Endothelial cell of umbilical vein (primary cell): ENCODE results near the gene LUC7L2. TPM values are rescaled to one million over a fixed set of nuclear protein-coding genes. Genes with fewer than 3 reads are reported as not detected.

Source experiments
- BruUV-seq: library from RNA; stranded (reverse); fragments of 400-500 nt; replicated peaks from 2 replicates; lab custom pipeline; 2021; lab: Mats Ljungman, UMichigan
- CTCF ChIA-PET: fragments of 300-600, 350-600 bp; sonication (Branson Sonifier 250); formaldehyde crosslinking; loops from one replicate; lab custom pipeline; 2021; ENCODE audit warnings: antibody characterized with exemption, inconsistent platforms; lab: Charles Lee
- POLR2A ChIA-PET: fragments of 300-600, 350-600 bp; sonication (Branson Sonifier 250); formaldehyde crosslinking; loops from one replicate; lab custom pipeline; 2021; ENCODE audit warnings: antibody characterized with exemption, inconsistent platforms; lab: Charles Lee
- DNase-seq: peaks from one replicate; pipeline ENCODE4 v3.0.0-alpha.2; 2011; ENCODE audit warnings: low read depth, low spot score
- FAIRE-seq: peaks from 2 replicates; lab custom pipeline; 2011; peaks lifted over from hg19 to GRCh38; lab: Jason Lieb, UNC
- H2AFZ ChIP-seq: 2 replicates; pipeline ENCODE4 v1.6.0; 2012; ENCODE audit warnings: low read depth, low read length, control low read depth, inconsistent platforms
- H3K27ac ChIP-seq: 2 replicates; pipeline ENCODE4 v1.5.1; 2011; ENCODE audit warnings: low read depth, mild to moderate bottlenecking, control low read depth, low read length, moderate library complexity; ENCODE audit not compliant: insufficient read depth
- H3K27me3 ChIP-seq, 2 experiments: 2 replicates each; pipeline versions ENCODE4 v1.6.0 to v1.6.1; 2011; ENCODE audit warnings: low read length in 2 of 2, mixed read lengths in 1 of 2; ENCODE audit not compliant: control insufficient read depth in 2 of 2, insufficient read depth in 2 of 2
- H3K36me3 ChIP-seq, 2 experiments: 2 replicates in 1 of 2; 3 replicates in 1 of 2; pipeline ENCODE4 v1.5.1; 2011; ENCODE audit warnings: low read length in 2 of 2, mild to moderate bottlenecking in 1 of 2, moderate library complexity in 1 of 2; ENCODE audit not compliant: control insufficient read depth in 2 of 2, insufficient read depth in 2 of 2; ENCODE audit errors: extremely low read depth in 1 of 2
- H3K4me1 ChIP-seq: 3 replicates; pipeline ENCODE4 v1.5.1; 2011; ENCODE audit warnings: mild to moderate bottlenecking, low read length; ENCODE audit not compliant: control insufficient read depth, insufficient read depth; ENCODE audit errors: extremely low read depth
- H3K4me2 ChIP-seq: 2 replicates; pipeline ENCODE4 v1.6.1; 2011; ENCODE audit warnings: low read length, control low read depth, mixed read lengths; ENCODE audit not compliant: insufficient read depth
- H3K4me3 ChIP-seq, 3 experiments: fragments of 200-600 bp in 1 of 3; sonication (generic), shearing (Covaris generic) in 1 of 3; replicated peaks in 1 of 3; 2 replicates each; pipeline ENCODE4 v1.5.1; 2011 to 2016; ENCODE audit warnings: control low read depth in 3 of 3, low read length in 3 of 3, mild to moderate bottlenecking in 2 of 3, inconsistent platforms in 1 of 3, low read depth in 1 of 3, moderate library complexity in 1 of 3; ENCODE audit not compliant: insufficient read depth in 1 of 3
- H3K79me2 ChIP-seq: 2 replicates; pipeline ENCODE4 v1.6.0; 2012; ENCODE audit warnings: low read length, inconsistent platforms; ENCODE audit not compliant: control insufficient read depth, insufficient read depth
- H3K9ac ChIP-seq: replicated peaks from 2 replicates; pipeline ENCODE3; 2011; ENCODE audit warnings: low read length, control low read depth; ENCODE audit not compliant: insufficient read depth; ENCODE audit errors: extremely low read depth
- H3K9me1 ChIP-seq: replicated peaks from 3 replicates; pipeline ENCODE4 v1.6.0; 2011; ENCODE audit warnings: mild to moderate bottlenecking, low read length; ENCODE audit not compliant: control insufficient read depth, insufficient read depth; ENCODE audit errors: extremely low read depth
- H3K9me3 ChIP-seq: replicated peaks from 2 replicates; pipeline ENCODE4 v1.5.1; 2012; ENCODE audit warnings: low read length, inconsistent platforms; ENCODE audit not compliant: control insufficient read depth, insufficient read depth
- H4K20me1 ChIP-seq: replicated peaks from 2 replicates; pipeline ENCODE3; 2011; ENCODE audit warnings: mild to moderate bottlenecking, low read length; ENCODE audit not compliant: control insufficient read depth, insufficient read depth; ENCODE audit errors: extremely low read depth
- EZH2 ChIP-seq: IDR thresholded peaks from 2 replicates; pipeline ENCODE4 v1.6.1; 2012; ENCODE audit warnings: borderline replicate concordance, low read depth, mild to moderate bottlenecking, moderate library complexity, low read length, inconsistent platforms; ENCODE audit not compliant: severe bottlenecking
- FOS ChIP-seq: IDR thresholded peaks from 2 replicates; pipeline ENCODE4 v1.6.1; 2011; ENCODE audit warnings: mild to moderate bottlenecking, low read length, moderate library complexity, borderline replicate concordance; ENCODE audit not compliant: insufficient read depth
- GATA2 ChIP-seq: IDR thresholded peaks from 2 replicates; pipeline ENCODE4 v1.7.0; 2011; ENCODE audit warnings: low read depth, mild to moderate bottlenecking, moderate library complexity, mixed read lengths, low read length; ENCODE audit not compliant: insufficient read length, insufficient read depth
- JUN ChIP-seq: IDR thresholded peaks from 2 replicates; pipeline ENCODE4 v1.6.1; 2011; ENCODE audit warnings: borderline replicate concordance, low read depth; ENCODE audit not compliant: insufficient read length, insufficient read depth
- MYC ChIP-seq: IDR thresholded peaks from one replicate; pipeline ENCODE4 v1.6.1; 2011; ENCODE audit warnings: mild to moderate bottlenecking, low read depth, low read length
- POLR2A ChIP-seq: IDR thresholded peaks from 2 replicates; pipeline ENCODE4 v1.6.1; 2012; ENCODE audit warnings: low read depth, mild to moderate bottlenecking, control low read depth, low read length
- POLR2AphosphoS5 ChIP-seq: IDR thresholded peaks from 2 replicates; pipeline ENCODE4 v1.6.1; 2012; ENCODE audit warnings: low read depth, mild to moderate bottlenecking, control low read depth, low read length, moderate library complexity; ENCODE audit not compliant: insufficient read depth
- dilution Hi-C: fragments of 300-500 bp; cut with MboI; formaldehyde crosslinking; loops from one replicate; pipeline ENCODE4 v1.15.0; 2019; ENCODE audit warnings: low sequenced_read_pairs; ENCODE audit not compliant: extremely low pct_ligation_motif_present
- intact Hi-C: fragments of 100-400 bp; cut with micrococcal nuclease; formaldehyde crosslinking; loops from one replicate; pipeline ENCODE4 v1.10.0; 2022
- polyA plus RNA-seq, 4 experiments: library from polyadenylated mRNA; depleted of rRNA in 3 of 4; stranded (reverse) in 3 of 4; unstranded in 1 of 4; fragments of >200 nt; gene quantifications; 2 replicates each; pipeline versions ENCODE4 v1.2.1 to v1.2.3, GENCODE V29; 2011 to 2012; ENCODE audit warnings: missing spikeins in 1 of 4
- total RNA-seq: library from RNA; stranded (reverse); gene quantifications from 2 replicates; pipeline ENCODE4 v1.2.3, GENCODE V29; 2021
- TF ChIP-seq, protein P1 (sequence below): IDR thresholded peaks from 2 replicates; pipeline ENCODE4 v1.6.1; 2011; ENCODE audit not compliant: insufficient read depth, insufficient read length
- TF ChIP-seq, protein P2 (sequence below), 2 donors: IDR thresholded peaks; 1 replicate in 1 of 2; 2 replicates in 1 of 2; pipeline ENCODE4 v1.5.1; 2011; ENCODE audit warnings: low read length in 2 of 2, mild to moderate bottlenecking in 2 of 2, moderate library complexity in 2 of 2, control low read depth in 1 of 2, inconsistent platforms in 1 of 2, low read depth in 1 of 2; ENCODE audit not compliant: insufficient read depth in 1 of 2; ENCODE audit errors: extremely low read depth in 1 of 2

Gene LUC7L2
- total and polyA plus RNA-seq, 2 donors (not counting 3 experiments of a cell fraction or from before 2014, with no cell fraction given) = 28.0 to 85.8 TPM

DNA sequence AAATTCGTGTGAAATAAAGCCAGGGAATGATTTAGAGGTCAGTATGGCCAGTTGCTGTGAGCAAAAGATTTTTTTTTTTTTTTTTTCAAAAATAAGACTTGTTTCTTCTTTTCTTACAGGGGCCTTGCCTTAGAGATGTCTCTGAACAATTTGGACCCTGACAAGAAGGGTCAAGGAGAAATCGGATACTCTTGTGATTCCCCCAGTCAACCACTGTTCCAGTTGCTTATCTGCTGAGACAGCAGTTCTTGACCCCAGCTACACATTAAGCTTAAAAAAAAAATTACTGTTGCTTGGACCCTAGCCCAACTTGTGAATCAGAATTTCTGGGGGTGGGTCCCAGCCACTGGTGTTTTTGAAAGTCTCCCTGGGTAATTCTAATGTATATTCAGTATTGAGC, 30.6 kb upstream of the LUC7L2 start:
- no peaks in the 10 kb centered on the region for H3K27me3 ChIP-seq
- H3K36me3 ChIP-seq = no peaks in the 10 kb centered on the region
- POLR2A ChIA-PET = no interaction called here
- dilution Hi-C loops = no loop called here
- CTCF ChIA-PET = interaction anchor here (0.9 to 2.1 kb wide), 2 partner anchors 8 to 11 kb away, joined by 4 to 8 read pairs; no protein-coding TSS in a partner anchor
- FAIRE-seq = no peak
- no peaks in the 10 kb centered on the region for H4K20me1 ChIP-seq
- H3K27ac ChIP-seq = no peak overlapping the region
- H3K79me2 ChIP-seq = no peaks in the 10 kb centered on the region
- TF ChIP-seq GATA2 (no peak), MYC (no peak), FOS (no peak), POLR2AphosphoS5 (no peak), EZH2 (no peak)
- TF ChIP-seq, protein P1, sequence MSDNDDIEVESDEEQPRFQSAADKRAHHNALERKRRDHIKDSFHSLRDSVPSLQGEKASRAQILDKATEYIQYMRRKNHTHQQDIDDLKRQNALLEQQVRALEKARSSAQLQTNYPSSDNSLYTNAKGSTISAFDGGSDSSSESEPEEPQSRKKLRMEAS = no peak
- DNase-seq = no peak
- intact Hi-C loops = no loop called here
- no TSS peak for BruUV-seq
- no peaks in the 10 kb centered on the region for H3K4me1 ChIP-seq
- no peaks in the 10 kb centered on the region for H3K9me1 ChIP-seq
- H3K4me2 ChIP-seq = no peak overlapping the region
- no peak overlapping the region for H2AFZ ChIP-seq
- H3K9me3 ChIP-seq = no peaks in the 10 kb centered on the region
- H3K4me3 ChIP-seq = no peak overlapping the region
- no peak overlapping the region for H3K9ac ChIP-seq

DNA sequence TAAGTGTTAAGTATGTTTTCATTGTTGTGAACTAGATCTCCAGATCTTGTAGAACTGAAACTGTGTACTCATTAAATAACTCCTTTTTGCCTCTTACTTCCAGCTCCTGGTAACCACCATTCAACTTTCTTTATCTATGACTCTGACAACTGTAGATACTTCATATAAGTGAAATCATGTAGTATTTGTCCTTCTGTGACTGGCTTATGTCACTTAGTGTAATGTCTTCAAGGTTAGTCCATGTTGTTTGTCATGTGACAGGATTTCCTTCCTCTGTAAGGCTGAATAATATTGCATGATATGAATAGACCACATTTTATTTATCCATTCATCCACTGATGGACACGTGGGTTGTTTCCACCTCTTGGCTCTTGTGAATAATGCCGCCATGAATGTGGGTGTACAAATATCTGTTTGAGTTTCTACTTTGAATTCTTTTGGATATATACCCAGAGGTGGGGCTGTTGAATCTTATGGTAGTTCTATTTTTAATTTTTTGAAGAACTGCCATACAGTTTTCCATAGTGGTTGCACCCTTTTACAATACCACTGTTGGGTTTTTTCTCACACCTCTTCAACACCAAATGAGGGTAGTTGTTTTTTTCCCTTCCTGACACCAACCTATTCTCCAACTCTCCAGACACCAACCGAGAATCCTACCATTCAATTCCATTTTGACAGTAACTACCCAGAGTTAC, 29.2 kb upstream of the LUC7L2 start:
- CTCF ChIA-PET = interaction anchor here (2.1 kb wide), 1 partner anchor 10 kb away, joined by 8 read pairs; no protein-coding TSS in a partner anchor
- POLR2A ChIA-PET = no interaction called here
- no peaks in the 10 kb centered on the region for H3K36me3 ChIP-seq

More for the DNA sequence above, 29.2 kb upstream of the LUC7L2 start:
- BruUV-seq = no TSS peak
- dilution Hi-C loops = no loop called here
- no peak overlapping the region for H3K9ac ChIP-seq
- H2AFZ ChIP-seq = no peak overlapping the region
- no peaks in the 10 kb centered on the region for H3K79me2 ChIP-seq
- no peaks in the 10 kb centered on the region for H3K9me1 ChIP-seq
- DNase-seq = no peak
- H3K4me2 ChIP-seq = no peak overlapping the region
- TF ChIP-seq, protein P2, sequence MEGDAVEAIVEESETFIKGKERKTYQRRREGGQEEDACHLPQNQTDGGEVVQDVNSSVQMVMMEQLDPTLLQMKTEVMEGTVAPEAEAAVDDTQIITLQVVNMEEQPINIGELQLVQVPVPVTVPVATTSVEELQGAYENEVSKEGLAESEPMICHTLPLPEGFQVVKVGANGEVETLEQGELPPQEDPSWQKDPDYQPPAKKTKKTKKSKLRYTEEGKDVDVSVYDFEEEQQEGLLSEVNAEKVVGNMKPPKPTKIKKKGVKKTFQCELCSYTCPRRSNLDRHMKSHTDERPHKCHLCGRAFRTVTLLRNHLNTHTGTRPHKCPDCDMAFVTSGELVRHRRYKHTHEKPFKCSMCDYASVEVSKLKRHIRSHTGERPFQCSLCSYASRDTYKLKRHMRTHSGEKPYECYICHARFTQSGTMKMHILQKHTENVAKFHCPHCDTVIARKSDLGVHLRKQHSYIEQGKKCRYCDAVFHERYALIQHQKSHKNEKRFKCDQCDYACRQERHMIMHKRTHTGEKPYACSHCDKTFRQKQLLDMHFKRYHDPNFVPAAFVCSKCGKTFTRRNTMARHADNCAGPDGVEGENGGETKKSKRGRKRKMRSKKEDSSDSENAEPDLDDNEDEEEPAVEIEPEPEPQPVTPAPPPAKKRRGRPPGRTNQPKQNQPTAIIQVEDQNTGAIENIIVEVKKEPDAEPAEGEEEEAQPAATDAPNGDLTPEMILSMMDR (IDR thresholded peaks at IDR 0.05; ENCODE audit: extremely low read depth in 1 of 2, insufficient read depth in 1 of 2, low read depth in 1 of 2, low read length in 2 of 2) = no peak
- no peak for TF ChIP-seq JUN
- no peak for TF ChIP-seq POLR2AphosphoS5
- no peak for TF ChIP-seq MYC
- TF ChIP-seq GATA2 = no peak
- TF ChIP-seq POLR2A = no peak
- no peak for TF ChIP-seq EZH2
- no peak for TF ChIP-seq FOS
- TF ChIP-seq, protein P1 = no peak
- no peak overlapping the region for H3K4me3 ChIP-seq
- H3K27ac ChIP-seq = no peak overlapping the region
- H3K27me3 ChIP-seq = no peaks in the 10 kb centered on the region
- no peaks in the 10 kb centered on the region for H3K4me1 ChIP-seq
- H3K9me3 ChIP-seq = no peaks in the 10 kb centered on the region
- FAIRE-seq = no peak
- H4K20me1 ChIP-seq = no peaks in the 10 kb centered on the region
- intact Hi-C loops = no loop called here
